Suppressor macrophage treated with lipopolysaccharide for 1 hour (primary cell): ENCODE measurements around the gene ROR2.
"Not testable (repeated sequence)": the region's sequence is repeated elsewhere in the genome, so short reads cannot be mapped to it uniquely, and the experiment has no call there.

Source experiments
- DNase-seq, 3 donors: peaks; one replicate each; pipeline ENCODE4 v3.0.0-alpha.2; 2020 to 2022

The ROR2 gene

DNA sequence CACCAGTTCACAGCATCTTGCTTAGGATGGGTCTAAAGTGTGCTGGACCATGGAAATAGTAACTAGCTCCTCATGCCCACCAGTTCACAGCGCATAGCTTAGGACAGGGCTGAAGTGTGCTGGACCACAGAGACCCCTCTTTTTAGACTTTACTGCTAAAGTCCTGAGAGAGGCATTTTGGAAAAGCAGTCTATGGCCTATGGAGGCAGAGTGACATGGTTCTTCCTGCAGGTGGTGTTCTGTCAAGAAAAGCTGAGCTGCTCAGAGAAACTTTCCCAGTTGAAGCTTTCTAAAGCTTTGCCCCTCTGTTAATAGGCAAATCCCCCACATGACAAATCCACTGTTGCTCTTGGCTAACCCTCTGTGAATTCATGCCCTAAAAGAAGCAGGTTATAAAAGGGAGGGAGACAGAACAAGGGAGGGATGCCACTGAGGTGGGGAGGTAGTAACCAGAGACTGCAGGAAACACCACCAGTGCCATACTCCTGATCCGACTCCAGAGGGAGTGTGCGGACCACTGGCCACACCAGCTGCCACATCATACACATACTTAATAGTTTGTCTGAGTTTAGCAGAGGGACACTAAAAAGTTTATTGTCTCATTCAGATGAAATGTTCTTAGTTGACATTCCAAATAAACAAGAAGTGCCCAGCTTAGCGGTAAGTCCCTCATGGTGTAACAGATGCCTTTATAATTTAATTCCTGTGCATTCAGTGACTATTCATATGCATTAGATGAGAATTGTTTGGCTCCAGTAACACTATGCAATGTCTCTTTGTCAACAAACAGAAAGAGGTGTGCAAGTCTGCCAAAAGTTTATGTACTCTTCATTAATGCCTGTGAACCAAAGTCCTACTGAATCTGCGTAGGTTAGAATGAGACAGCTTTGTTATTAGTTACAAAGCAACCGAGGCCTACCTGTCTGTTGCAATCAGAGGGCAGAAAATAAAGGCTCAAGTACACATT is 290.2 kb downstream of the ROR2 start:
- peak in 2 of 3 donors; percentile 19 to 33 for DNase-seq

DNA sequence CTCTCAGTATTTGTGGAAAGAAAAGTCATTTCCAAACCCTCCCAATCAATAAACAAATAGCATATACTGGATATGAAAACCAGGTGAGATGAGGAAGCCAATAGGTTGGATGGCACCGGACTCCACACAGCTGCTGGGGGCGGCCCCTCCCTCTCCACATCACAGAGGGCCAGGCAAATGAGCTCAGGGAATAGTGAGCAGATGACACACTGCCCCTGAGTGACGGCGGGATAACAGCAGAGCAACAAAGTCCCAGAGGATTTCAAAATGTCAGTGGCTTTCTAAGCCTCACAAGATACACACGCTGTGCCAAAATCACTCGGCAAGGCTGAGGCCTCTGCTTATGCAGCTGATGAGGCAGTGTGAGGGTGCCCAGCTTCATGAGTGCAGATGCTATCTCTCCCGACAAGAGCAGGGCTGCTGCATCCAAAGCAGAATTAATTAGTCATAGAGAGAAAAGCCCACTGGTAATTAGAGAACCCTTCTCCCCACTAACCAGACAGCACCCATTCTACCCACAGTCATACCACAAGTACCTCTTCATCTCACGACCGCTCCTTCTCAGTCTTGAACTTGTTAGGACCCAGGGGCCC is 291.4 kb downstream of the ROR2 start:
- DNase-seq = no peak

DNA sequence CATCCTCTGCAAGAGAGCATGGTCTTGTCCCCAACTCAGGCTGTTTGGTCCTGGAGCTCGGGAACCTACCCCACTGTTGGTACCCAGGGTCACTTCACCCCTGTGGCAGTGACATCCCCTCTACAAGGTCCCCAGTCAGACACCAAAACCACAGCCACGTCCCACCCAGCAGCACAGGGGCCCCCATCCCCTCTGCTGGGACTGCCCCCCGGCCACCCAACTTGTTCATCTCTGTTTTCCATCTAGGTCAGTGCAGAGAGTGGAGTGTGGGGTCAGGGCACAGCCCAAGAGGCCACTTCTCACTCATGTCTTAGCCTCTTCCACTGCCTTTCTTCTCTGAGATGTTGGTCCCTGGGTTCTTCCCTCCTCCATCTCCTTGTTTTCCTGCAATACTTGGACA is 292.5 kb downstream of the ROR2 start:
- no peak for DNase-seq

DNA sequence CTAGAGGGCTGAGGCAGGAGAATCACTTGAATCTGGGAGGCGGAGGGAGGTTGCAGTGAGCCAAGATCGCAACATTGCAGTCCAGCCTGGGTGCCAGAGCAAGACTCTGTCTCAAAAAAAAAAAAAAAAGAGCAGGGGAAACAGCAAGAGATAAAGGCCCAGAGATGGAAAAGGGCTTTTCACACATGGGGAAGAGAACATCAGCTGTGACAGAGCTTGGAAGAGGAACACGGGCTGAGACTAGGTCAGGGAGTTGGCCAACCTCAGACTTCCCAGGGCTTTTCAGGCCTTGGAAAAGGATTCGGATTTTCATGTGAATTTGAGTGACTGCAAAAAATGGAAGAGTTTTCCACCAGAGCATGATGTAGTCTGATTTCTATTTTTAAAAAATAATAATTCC is 294.4 kb downstream of the ROR2 start:
- no peak for DNase-seq

DNA sequence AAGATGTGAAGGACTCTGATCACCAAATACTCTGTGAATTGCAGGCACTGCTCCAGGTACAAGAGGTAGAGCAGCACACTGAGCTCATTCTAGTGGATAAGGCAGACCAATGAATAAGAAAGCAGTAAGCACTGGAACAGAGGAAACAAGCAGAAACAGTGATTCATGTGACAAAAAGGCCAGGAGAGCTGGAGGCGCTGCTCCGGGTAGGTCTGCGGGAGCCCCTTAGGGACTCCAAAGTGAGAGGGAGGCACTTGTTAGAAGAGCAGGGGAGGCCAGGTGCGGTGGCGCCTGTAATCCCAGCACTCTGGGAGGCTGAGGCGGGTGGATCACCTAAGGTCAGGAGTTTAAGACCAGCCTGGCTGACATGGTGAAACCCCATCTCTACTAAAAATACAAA is 294.8 kb downstream of the ROR2 start:
- no peak for DNase-seq

DNA sequence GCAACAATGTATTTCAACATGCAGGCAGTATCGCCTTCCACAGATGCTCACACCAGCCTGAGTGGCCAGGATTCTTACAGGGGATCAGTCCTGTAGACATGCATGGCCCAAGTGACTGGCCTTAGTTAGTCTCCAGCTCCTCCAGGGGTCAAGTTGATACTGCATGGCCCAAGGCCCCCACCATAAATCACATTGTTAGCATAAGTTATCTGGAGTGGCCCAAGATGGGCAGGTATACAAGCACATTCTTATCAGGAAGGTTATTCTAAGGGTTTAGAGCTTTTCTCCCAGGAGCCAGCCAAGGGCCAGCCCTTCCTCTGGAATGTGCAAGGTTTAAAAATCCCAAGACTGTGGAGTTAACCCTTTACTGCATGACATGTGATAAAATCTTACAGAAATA is 295.5 kb downstream of the ROR2 start:
- DNase-seq = no peak

DNA sequence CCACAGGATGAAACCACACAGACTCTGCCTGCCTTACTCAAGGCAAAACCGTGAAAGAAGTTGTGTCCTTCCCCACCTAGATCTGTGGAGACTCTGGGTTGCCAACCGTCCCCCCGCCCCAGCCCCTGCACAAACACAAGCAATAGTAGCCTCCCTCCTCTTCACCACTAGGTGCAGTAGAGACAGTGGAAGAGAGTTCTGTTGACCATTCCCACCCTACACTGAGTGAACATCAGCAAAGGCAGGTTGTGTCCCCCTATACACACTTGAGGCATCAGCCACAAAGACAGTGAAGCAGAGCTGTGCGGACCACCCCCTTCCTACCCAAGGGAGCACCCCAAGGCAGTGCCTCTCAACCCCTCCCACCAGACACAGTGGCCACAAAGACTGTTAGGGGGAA is 302.7 kb downstream of the ROR2 start:
- DNase-seq = no peak

DNA sequence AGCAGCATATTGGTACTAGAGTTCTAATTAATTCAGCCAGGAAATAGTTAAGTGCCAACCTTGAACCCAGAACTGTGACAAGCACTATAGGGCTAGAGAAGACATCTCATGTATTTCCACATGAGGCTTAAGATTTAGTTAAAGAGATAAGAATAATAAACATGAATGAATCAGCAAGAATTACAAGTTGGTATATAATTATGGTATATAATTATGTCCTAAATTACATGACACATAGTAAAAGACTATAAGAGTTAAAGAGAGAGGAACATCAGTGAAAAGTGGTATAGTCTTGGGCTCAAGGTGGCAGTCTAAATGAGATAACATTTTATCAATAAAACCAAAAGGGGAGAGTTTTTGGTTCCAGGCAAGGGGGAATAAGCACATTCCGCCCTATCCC is 303.3 kb downstream of the ROR2 start:
- DNase-seq = no peak

DNA sequence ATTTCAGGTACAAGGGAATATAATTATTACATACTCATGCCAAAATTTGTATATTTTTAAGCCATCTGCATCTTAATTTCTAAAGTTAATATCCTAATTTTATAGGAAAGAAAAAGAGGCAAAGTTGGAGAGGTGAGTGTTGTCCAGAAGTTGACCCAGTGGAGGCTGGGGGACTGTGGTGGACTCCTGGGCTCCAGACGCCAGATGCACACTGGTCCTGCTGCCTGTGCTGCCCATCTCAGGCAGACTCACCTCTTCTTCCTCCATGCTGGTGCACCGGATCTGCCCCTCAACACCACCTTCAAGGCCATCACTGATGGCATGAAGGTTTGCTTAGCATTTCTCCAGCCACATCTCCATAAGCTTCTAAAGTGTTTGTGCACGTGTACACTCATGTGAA is 305.6 kb downstream of the ROR2 start:
- DNase-seq = no peak

DNA sequence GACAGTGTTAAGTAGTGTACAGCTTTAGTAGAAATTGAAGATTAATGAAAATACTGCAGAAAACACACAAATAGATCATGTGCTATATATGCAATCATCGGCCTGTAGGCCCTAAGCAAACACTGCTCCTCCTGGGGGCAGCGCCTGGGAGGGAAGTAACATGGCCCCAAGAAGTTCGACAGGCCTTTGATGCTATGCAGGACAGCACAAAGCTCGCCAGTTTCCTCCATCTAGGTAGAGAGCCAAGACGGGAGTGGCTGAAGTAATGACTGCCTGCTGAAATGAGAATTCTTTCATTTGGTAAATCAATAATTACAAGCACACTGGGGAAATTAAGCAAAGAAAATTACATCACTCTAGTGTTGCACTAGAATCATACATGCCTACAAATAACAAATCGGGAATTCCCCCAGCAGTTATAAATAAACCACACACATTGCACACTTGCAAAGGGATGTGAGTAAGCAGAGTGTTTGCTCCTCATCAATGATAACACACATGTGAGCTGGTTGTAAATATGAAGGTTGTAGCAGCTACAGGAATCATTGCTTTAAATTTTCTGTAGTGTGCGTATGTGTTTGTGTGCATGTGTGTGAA is 306.4 kb downstream of the ROR2 start:
- peak in 2 of 3 donors; percentile 14 to 27 for DNase-seq

DNA sequence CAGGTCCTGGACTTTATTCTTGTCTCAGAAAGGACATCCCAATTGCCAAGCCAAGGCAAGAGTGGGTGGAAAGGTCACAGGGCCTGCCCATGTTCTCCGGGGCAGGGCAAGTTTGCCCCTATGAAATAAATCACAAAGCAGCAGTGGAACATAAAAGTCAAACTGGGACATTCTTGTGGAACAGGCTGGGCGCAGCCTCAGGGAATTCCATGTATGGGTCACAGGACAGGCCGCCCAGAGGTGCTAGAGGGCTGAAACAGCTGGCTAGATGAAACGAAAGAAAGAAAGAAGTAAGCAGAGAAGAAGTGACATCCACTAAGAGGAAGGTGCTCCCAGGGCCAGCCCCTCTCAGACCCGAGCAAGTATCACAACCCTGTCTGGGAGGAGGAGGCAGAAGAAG is 307.3 kb downstream of the ROR2 start:
- no peak for DNase-seq

DNA sequence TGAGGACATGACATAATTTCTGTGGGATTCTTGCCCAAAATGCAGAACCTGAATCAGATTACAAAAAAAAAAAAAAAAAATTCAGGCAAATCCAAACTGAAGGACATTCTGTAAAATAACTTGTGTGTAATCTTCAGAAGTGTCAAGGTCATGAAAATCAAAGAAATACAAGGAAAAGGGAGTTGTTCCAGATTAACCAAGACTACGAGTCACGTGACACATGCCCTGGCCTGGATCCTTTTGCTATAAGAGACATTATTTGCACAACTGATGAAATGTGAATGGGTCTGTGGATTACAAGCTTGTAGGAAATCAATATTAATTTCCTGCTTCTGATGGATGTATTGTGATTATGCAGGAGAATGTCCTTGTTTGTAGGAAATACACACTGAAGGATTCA is 309.6 kb downstream of the ROR2 start:
- no peak for DNase-seq

DNA sequence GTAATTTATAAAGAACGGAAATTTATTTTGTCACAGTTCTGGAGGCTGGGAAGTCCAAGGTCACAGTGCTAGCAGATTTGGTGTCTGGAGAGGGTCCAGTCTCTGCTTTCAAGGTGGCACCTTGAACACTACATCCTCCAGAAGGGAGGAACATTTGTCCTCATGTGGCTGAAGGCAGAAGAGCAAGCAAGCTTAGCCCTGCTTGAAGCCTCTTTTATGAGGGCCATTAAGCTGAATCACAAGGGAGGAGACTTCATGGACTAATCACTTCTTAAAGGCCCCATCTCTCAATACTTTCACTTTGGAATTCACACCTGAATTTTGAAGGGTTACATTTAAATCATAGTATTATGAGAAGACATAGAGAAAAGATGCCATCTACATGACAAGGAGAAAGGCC is 311.0 kb downstream of the ROR2 start:
- DNase-seq = no peak

DNA sequence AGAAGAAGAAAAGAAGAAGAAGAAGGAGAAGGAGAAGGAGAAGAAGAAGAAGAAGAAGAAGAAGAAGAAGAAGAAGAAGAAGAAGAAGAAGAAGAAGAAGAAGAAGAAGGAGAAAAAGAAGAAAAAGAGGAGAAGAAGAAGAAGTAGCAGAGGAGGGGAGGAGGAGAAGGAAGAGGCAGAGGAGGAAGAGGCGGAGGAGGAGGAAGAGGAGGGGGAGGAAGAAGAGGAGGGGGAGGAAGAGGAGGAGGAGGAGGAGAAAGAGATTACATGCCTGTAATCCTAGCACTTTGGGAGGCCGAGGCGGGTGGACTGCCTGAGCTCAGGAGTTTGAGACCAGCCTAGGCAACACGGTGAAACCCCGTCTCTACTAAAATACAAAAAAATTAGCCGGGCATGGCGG is 315.2 kb downstream of the ROR2 start:
- DNase-seq = not testable (repeated sequence)

DNA sequence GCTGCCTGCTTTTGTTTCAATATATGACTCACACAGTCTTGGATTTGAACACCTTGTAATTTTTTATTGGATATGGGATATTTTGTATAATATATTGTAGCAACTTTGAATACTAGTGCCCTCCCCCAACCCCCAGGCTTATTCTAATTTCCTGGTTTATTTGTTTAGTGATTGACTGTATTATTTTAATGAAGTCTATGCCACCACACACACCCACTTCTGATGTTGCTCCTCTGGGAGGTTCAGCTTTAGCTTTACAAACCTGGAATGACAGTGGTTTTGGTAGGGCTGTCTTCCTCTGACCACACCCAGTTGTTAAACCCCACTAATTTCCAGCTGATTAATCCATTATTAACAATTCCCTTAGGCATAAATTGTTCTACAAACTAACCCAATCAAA is 320.3 kb downstream of the ROR2 start:
- no peak for DNase-seq

DNA sequence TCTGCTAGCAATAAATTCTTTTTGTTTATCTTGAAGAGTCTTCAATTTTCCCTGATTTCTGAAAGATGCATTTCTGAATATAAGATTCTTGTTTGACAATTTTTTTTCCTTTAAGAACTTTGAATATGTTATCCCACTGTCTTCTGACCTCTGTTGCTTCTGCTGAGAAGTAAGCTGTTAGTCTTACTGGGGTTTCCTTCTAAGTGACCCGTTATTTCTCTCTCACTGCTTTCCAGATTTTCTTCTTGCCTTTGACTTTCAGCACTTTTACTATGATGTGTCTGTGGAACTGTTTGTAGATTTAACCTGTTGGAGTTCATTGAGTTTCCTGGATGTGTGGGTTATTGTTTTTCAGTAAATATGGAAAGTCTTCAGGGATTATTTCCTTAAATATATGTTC is 321.1 kb downstream of the ROR2 start:
- DNase-seq = no peak

DNA sequence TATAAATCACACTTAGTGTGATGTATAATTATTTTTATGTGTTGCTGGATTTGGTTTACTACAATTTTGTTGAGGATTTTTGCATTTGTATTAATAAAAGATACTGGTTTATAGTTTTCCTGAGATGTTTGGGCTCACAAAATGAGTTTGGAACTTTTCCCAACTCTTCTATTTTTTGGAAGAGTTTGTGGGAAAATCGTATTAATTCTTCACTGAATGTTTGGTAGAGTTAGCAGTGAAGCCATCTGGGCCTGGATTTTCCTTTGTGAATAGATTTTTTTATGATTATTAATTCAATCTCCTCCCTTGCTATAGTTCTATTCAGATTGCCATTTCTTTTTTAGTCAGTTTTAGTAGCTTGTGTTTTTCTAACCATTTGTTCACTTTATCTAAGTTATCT is 324.7 kb downstream of the ROR2 start:
- no peak for DNase-seq

DNA sequence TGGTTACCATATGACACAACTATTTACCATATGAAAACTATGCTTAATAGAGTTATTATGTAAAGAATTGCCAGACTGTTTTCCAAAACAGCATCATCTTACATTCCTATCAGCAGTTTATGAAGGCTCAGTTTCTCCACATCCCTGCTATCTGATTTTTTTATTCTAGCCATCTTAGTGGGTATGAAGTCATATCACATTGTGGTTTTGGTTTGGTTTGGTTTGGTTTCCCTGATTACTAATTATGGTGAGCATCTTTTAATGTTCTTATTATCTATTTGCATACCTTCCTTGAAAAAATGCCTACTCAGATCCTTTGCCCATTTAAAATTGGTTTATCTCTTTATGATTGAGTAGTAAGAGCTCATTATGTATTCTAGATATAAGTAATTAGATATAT is 327.0 kb downstream of the ROR2 start:
- DNase-seq = no peak

DNA sequence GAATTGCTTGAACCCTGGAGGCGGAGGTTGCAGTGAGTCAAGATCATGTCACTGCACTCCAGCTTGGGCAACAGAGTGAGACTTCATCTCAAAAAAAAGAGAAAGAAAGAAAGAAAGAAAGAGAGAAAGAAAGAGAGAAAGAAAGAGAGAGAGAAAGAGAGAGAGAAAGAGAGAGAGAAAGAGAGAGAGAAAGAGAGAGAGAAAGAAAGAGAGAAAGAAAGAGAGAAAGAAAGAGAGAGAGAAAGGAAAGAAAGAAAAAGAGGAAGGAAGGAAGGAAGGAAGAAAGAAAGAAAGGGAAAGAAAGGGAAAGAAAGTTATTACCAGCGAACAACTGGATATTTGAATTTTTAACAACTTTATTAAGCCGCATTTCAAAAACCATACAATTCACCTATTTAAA is 327.9 kb downstream of the ROR2 start:
- DNase-seq = not testable (repeated sequence)

DNA sequence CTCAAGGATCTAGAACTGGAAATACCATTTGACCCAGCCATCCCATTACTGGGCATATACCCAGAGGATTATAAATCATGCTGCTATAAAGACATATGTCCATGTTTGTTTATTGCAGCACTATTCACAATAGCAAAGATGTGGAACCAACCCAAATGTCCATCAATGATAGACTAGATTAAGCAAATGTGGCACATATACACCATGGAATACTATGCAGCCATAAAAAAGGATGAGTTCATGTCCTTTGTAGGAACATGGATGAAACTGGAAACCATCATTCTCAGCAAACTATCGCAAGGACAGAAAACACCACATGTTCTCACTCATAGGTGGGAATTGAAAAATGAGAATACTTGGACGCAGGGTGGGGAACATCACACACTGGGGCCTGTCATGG is 336.0 kb downstream of the ROR2 start:
- DNase-seq = not testable (repeated sequence)

DNA sequence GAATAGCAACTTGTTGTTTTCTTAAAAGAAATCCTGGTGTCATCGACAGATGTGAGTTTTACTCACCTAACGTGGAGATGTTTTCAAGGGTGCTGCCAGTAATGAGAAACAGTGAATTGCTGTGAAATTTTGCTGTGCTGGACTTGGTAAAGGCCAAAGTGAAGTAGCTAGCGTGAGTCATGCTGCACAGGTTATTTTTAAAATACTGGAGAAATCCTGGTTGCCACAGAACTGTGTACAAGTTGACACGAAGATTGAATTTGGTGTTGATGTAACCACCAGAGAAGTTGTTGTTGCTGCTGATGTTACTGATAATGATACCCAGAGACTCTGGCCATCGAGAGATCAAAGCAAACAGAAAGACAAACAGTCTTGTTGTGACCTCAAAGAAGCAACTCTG is 338.4 kb downstream of the ROR2 start:
- peak in 1 of 3 donors; percentile 8 for DNase-seq

DNA sequence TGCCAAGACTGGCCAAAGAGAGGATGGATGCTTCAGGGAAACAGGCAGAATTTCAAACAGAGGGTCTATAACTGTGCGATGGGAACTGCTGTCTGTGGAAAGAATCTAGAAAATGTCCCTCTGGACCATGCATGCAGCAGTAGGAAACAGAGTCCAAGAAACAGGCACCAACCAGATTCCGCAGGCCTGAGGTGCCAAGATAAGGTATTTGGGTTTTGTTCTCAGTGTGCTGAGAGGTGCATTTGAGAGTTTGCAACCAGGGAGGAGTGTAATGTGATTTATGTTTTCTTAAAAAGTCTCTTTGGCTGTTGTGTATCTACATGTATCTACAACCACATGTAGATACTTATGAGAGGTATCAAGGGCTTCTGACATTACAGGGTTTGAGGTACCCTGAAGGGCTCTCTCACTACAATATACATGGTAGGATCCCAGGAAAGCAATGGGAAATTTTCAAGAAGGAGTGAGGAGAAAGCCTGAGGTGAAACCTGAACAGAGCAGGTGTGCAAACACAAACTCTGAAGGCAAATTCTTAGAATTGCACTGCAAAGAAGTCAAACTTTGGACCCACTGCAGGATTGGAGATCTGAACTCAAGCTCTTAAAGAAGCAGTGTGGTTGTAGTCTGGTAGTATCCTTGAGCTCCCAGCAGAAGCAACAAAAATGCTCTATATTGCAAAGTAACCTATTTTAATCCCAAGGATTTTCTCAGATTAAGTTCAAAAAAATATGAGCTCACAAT is 343.6 kb downstream of the ROR2 start:
- DNase-seq = no peak

DNA sequence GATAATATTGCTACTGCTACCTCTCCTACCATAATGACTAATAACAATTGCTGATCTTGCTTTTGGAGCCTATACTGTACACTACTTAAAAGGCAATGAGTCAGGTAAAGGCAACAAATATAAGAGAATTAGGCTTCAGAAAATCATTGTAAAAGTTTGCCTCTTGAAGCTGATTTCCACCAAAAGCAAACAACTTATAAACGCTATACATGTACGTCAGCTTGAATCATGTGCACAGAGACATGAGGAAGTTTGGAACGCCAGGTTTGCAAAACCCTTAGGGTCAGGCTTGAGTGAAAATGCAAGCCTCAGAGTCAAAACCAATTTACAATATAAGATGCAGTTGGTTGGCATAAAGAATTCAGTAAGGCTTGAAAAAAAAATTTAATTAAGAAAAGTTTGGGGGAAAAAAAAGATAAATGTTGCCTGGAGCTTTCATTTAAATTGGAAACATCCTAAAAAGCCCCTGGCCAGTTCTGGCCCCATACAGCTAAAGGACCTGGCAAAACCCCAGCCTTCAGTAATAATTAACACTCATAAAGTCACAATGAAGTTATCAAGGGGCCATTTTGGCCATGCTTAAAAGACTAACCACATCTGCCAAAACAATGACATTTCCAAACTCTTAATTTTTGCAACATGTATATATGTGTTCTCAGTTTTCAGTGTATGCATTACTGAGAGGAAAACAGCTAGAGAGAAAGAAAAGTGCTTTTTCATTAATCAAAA is 345.4 kb downstream of the ROR2 start:
- DNase-seq = no peak
